Measurements from ENCODE around the gene FLII.

The FLII gene

GRCh38 chr17:18246880-18247612, 11.5 kb downstream of the FLII start:
- TF ChIP-seq CTCF (IDR thresholded peaks at IDR 0.05; ENCODE audit: insufficient read depth, low read length, missing control alignments), result no peak
- ChIA-PET POLR2A (interaction anchor here (0.6 kb wide), 1 partner anchor 63 kb away, joined by 3 read pairs; no protein-coding TSS in a partner anchor), CTCF (interaction anchor here (0.9 to 3.6 kb wide), 7 partner anchors 9 to 30 kb away, joined by 3 to 25 read pairs (median 6); partner anchors contain the start of gene MIEF2)
- H3K4me3 ChIP-seq (ENCODE audit: low read depth, low read length), result no peak overlapping the region
- no peak for DNase-seq (ENCODE audit: low read depth, low spot score)

GRCh38 chr17:18246109-18246725, 12.3 kb downstream of the FLII start:
- TF ChIP-seq CTCF (IDR thresholded peaks at IDR 0.05; ENCODE audit: insufficient read depth, low read length, missing control alignments), result no peak
- CTCF ChIA-PET, result interaction anchor here (1.2 kb wide), 1 partner anchor 29 kb away, joined by 3 read pairs; no protein-coding TSS in a partner anchor
- DNase-seq (ENCODE audit: low read depth, low spot score), result no peak
- H3K4me3 ChIP-seq (ENCODE audit: low read depth, low read length), result no peak overlapping the region
- POLR2A ChIA-PET, result no interaction called here

- CTCF ChIA-PET, result no interaction called here
- no peak for TF ChIP-seq CTCF (IDR thresholded peaks at IDR 0.05; ENCODE audit: insufficient read depth, low read length, missing control alignments)
- DNase-seq (ENCODE audit: low read depth, low spot score), result no peak
- no peak overlapping the region for H3K4me3 ChIP-seq (ENCODE audit: low read depth, low read length)
- POLR2A ChIA-PET, result no interaction called here
Measured at GRCh38 chr17:18245038-18245776, 13.3 kb downstream of the FLII start.

- POLR2A ChIA-PET, result no interaction called here
- H3K4me3 ChIP-seq (ENCODE audit: low read depth, low read length), result no peak overlapping the region
- CTCF ChIA-PET, result interaction anchor here (1.7 kb wide), 1 partner anchor 100 kb away, joined by 4 read pairs; no protein-coding TSS in a partner anchor
- DNase-seq (ENCODE audit: low read depth, low spot score), result no peak
- TF ChIP-seq CTCF (IDR thresholded peaks at IDR 0.05; ENCODE audit: insufficient read depth, low read length, missing control alignments), result no peak
Measured at GRCh38 chr17:18241229-18241871, 17.2 kb downstream of the FLII start.

GRCh38 chr17:18240449-18240848, 18.1 kb downstream of the FLII start:
- DNase-seq (ENCODE audit: low read depth, low spot score), result no peak
- CTCF ChIA-PET, result interaction anchor here (1.4 kb wide), 1 partner anchor 9 kb away, joined by 5 read pairs; no protein-coding TSS in a partner anchor
- POLR2A ChIA-PET, result no interaction called here
- TF ChIP-seq CTCF (IDR thresholded peaks at IDR 0.05; ENCODE audit: insufficient read depth, low read length, missing control alignments), result no peak
- no peak overlapping the region for H3K4me3 ChIP-seq (ENCODE audit: low read depth, low read length)

Data from AG04449 (cell line).